SK-N-MC (cell line): Measurements from ENCODE around the gene LOXHD1.

ENCODE experiments used
- DNase-seq: peaks from one replicate; pipeline ENCODE4 v3.0.0-alpha.2; 2011; ENCODE audit warnings: low read depth, low spot score
- H3K27ac ChIP-seq: fragments of 200-600 bp; sonication (generic); 2 replicates; pipeline ENCODE4 v1.5.1; 2016; ENCODE audit warnings: mixed run types
- H3K36me3 ChIP-seq: fragments of 200-600 bp; sonication (generic); 2 replicates; pipeline ENCODE4 v1.6.1; 2017; ENCODE audit warnings: antibody characterized with exemption, low read length, mixed read lengths; ENCODE audit not compliant: insufficient read depth
- H3K4me3 ChIP-seq: fragments of 200-600 bp; sonication (generic); 2 replicates; pipeline ENCODE4 v1.5.1; 2016
- H3K9ac ChIP-seq: fragments of 200-600 bp; sonication (generic); 2 replicates; pipeline ENCODE4 v1.8.0; 2017; ENCODE audit warnings: mixed run types, mixed read lengths; ENCODE audit not compliant: insufficient read length
- H3K9me3 ChIP-seq: fragments of 200-600 bp; sonication (generic); 2 replicates; pipeline ENCODE4 v1.6.1; 2017; ENCODE audit warnings: low read depth, mild to moderate bottlenecking, antibody characterized with exemption, low read length, moderate library complexity, mixed read lengths
- EZH2 ChIP-seq: fragments of 200-600 bp; sonication (generic); IDR thresholded peaks from one replicate; pipeline ENCODE4 v1.6.1; 2017; ENCODE audit warnings: antibody characterized with exemption
- FOXP2 ChIP-seq: optimal IDR thresholded peaks from 2 replicates; pipeline ENCODE3; 2011; ENCODE audit warnings: mild to moderate bottlenecking, moderate library complexity; ENCODE audit not compliant: insufficient read depth; ENCODE audit errors: extremely low read length, control extremely low read depth
- POLR2AphosphoS5 ChIP-seq: IDR thresholded peaks from 2 replicates; pipeline ENCODE4 v1.6.1; 2012; ENCODE audit warnings: mild to moderate bottlenecking, low read depth, low read length, borderline replicate concordance

Gene LOXHD1

GRCh38 chr18:46660957-46661749 lies 4.1 kb upstream of the LOXHD1 start:
- TF ChIP-seq EZH2: no peak
- TF ChIP-seq POLR2AphosphoS5: no peak
- no peak for TF ChIP-seq FOXP2
- H3K36me3 ChIP-seq: no peaks in the 10 kb centered on the region
- H3K9ac ChIP-seq: no peak overlapping the region
- no peak overlapping the region for H3K27ac ChIP-seq
- H3K9me3 ChIP-seq: no peaks in the 10 kb centered on the region
- H3K4me3 ChIP-seq: no peak overlapping the region
- DNase-seq: no peak

DNA sequence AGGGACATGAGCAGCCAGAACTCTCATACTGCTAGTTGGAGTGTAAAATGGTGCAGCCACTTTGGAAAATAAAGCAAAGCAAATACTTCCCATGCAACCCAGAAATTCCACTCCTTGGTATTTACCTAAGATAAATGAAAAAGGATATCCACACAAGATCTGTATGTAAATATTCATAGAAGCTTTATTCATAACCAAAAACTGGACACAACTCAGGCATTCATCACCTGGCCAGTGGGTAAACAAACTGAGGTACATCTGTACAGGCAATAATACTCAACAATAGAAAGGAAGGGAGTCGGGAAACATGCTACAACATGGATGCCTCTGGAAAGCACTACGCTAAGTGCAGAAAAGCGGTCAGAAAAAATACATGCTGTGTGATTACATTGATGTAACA lies 2.5 kb upstream of the LOXHD1 start:
- Histone ChIP-seq H3K4me3 (no peak overlapping the region), H3K9ac (no peak overlapping the region), H3K9me3 (no peaks in the 10 kb centered on the region), H3K36me3 (no peaks in the 10 kb centered on the region), H3K27ac (no peak overlapping the region)
- no peak for TF ChIP-seq POLR2AphosphoS5
- TF ChIP-seq FOXP2: no peak
- no peak for TF ChIP-seq EZH2
- DNase-seq: no peak

GRCh38 chr18:46656326-46657114 lies 500 bp downstream of the LOXHD1 start:
- H3K9ac ChIP-seq: peak overlapping the region; percentile 38
- TF ChIP-seq EZH2: no peak
- TF ChIP-seq FOXP2: no peak
- TF ChIP-seq POLR2AphosphoS5: no peak
- peak overlapping the region; percentile 76 for H3K4me3 ChIP-seq

GRCh38 chr18:46652372-46652771 lies 4.6 kb downstream of the LOXHD1 start:
- DNase-seq: no peak
- no peaks in the 10 kb centered on the region for H3K9me3 ChIP-seq

More at GRCh38 chr18:46656326-46657114, 500 bp downstream of the LOXHD1 start:
- DNase-seq: no peak
- Histone ChIP-seq H3K9me3 (no peaks in the 10 kb centered on the region), H3K27ac (no peak overlapping the region), H3K36me3 (no peaks in the 10 kb centered on the region)

DNA sequence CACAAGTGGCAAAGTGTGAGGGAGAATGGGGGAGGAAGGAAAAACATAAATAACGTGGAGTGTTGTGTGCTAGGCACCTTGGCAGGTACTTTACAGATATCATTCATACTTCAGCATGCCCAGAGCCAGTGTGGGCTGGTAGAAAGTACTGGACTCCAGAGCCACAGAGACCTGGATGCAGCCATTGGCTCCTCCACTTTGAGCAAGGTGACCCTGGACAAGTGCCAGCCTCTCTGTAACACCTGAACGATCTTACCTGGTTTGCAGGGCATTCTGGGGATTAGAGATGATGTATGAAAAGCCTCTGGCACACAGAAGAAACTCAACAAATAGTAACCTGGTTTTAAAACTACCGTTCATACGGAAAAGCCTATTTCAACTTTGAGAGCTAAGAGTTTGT lies 6.3 kb downstream of the LOXHD1 start:
- Histone ChIP-seq H3K9me3 (no peaks in the 10 kb centered on the region), H3K9ac (no peak overlapping the region), H3K4me3 (no peak overlapping the region), H3K36me3 (no peaks in the 10 kb centered on the region; the same call in 1 of the 2 replicates), H3K27ac (no peak overlapping the region)
- no peak for DNase-seq
- TF ChIP-seq FOXP2 (no peak), POLR2AphosphoS5 (no peak), EZH2 (no peak)

More at GRCh38 chr18:46652372-46652771, 4.6 kb downstream of the LOXHD1 start:
- TF ChIP-seq FOXP2 (no peak), EZH2 (no peak), POLR2AphosphoS5 (no peak)
- H3K4me3 ChIP-seq: no peak overlapping the region
- no peaks in the 10 kb centered on the region; the same call in 1 of the 2 replicates for H3K36me3 ChIP-seq
- no peak overlapping the region for H3K9ac ChIP-seq
- no peak overlapping the region for H3K27ac ChIP-seq

DNA sequence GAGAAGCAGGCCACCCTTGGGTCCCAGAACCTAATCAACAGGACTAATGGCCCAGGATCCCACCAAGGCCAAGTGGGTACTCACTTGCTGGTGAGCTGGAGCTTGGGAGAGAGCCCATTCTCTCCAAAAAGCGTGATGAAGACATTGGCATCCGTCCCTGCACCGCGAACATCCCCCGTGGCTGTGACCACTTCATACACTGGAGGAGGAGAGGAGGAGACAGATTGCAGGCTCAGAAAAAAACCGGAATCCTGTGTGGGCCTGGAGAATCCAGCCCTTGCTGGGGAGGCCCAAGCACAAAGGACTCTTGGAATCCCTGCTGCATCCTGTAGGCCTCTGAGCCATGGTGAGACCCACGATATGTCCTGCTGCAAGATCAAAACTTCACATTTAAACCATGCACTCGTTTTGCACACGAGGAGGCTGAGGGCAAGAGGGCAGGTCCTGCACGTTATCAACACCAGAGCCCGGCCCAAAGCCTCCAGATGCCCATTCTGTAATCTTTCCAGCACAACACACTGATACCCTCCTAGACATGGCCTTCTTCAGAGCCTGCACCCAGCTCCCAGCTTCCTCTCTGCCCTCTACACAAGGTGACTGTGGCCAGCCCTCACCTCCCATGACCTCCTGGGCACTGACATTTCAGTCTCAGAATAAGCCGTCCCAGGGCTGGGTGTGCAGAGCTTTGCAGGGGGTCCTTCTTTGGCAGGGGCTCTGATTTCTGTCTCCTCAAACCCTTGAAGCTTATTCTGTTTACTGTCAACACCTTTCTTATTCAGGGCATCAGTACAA lies 7.8 kb downstream of the LOXHD1 start:
- no peak overlapping the region for H3K9ac ChIP-seq
- DNase-seq: no peak
- H3K36me3 ChIP-seq: no peaks in the 10 kb centered on the region; the same call in 1 of the 2 replicates
- H3K4me3 ChIP-seq: no peak overlapping the region
- H3K9me3 ChIP-seq: no peaks in the 10 kb centered on the region
- no peak overlapping the region for H3K27ac ChIP-seq
- TF ChIP-seq EZH2: no peak
- no peak for TF ChIP-seq POLR2AphosphoS5
- no peak for TF ChIP-seq FOXP2

GRCh38 chr18:46646468-46646867 lies 10.6 kb downstream of the LOXHD1 start:
- no peak overlapping the region for H3K4me3 ChIP-seq
- no peaks in the 10 kb centered on the region for H3K9me3 ChIP-seq
- no peak overlapping the region for H3K9ac ChIP-seq
- no peaks in the 10 kb centered on the region; the same call in 1 of the 2 replicates for H3K36me3 ChIP-seq
- TF ChIP-seq POLR2AphosphoS5: no peak
- no peak for TF ChIP-seq EZH2
- no peak for TF ChIP-seq FOXP2
- no peak overlapping the region for H3K27ac ChIP-seq
- DNase-seq: no peak

GRCh38 chr18:46642561-46642960 lies 14.5 kb downstream of the LOXHD1 start:
- no peak overlapping the region for H3K27ac ChIP-seq
- TF ChIP-seq FOXP2 (no peak), POLR2AphosphoS5 (no peak), EZH2 (no peak)

More at GRCh38 chr18:46642561-46642960, 14.5 kb downstream of the LOXHD1 start:
- no peak overlapping the region for H3K9ac ChIP-seq
- no peaks in the 10 kb centered on the region for H3K9me3 ChIP-seq
- no peak for DNase-seq
- H3K4me3 ChIP-seq: no peak overlapping the region
- H3K36me3 ChIP-seq: no peaks in the 10 kb centered on the region; the same call in 1 of the 2 replicates
